GM13976 (cell line): Measurements from ENCODE around the gene EPB41L4A.

ENCODE experiments used
- DNase-seq: peaks from one replicate; pipeline ENCODE4 v3.0.0; 2012; ENCODE audit warnings: low spot score
- in situ Hi-C: fragments of 300-500 bp; cut with MboI; formaldehyde crosslinking; loops from one replicate; pipeline ENCODE4 v1.12.0; 2022; ENCODE audit warnings: low sequenced_read_pairs, mixed read lengths, inconsistent platforms; ENCODE audit not compliant: unreplicated experiment
- TF ChIP-seq, protein P1 (sequence below): IDR thresholded peaks from 2 replicates; pipeline ENCODE4 v1.5.1; 2012; ENCODE audit warnings: borderline replicate concordance, mild to moderate bottlenecking; ENCODE audit not compliant: insufficient read depth; ENCODE audit errors: extremely low read depth, missing control alignments, control extremely low read depth

Gene EPB41L4A

DNA sequence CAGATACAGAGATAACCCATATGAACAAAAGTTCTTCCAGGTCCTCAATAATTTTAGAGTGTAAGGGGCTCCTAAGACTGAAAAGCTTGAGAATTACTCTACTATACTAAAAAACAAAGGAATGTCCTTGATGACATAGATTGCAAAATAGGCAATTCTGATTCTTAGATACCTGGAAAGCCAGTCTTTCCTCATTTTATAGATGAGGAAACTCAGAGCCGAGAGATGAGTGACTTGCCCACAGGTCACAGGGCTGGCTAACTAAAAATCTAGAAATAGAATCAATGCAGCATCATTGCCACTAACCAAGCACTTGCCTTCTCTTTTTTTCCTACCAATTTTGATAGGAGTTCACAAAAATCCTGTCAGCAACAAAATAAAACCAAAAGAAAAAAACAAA, 101.2 kb downstream of the EPB41L4A start:
- TF ChIP-seq, protein P1, sequence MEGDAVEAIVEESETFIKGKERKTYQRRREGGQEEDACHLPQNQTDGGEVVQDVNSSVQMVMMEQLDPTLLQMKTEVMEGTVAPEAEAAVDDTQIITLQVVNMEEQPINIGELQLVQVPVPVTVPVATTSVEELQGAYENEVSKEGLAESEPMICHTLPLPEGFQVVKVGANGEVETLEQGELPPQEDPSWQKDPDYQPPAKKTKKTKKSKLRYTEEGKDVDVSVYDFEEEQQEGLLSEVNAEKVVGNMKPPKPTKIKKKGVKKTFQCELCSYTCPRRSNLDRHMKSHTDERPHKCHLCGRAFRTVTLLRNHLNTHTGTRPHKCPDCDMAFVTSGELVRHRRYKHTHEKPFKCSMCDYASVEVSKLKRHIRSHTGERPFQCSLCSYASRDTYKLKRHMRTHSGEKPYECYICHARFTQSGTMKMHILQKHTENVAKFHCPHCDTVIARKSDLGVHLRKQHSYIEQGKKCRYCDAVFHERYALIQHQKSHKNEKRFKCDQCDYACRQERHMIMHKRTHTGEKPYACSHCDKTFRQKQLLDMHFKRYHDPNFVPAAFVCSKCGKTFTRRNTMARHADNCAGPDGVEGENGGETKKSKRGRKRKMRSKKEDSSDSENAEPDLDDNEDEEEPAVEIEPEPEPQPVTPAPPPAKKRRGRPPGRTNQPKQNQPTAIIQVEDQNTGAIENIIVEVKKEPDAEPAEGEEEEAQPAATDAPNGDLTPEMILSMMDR, result no peak
- in situ Hi-C loops, result no loop called here

DNA sequence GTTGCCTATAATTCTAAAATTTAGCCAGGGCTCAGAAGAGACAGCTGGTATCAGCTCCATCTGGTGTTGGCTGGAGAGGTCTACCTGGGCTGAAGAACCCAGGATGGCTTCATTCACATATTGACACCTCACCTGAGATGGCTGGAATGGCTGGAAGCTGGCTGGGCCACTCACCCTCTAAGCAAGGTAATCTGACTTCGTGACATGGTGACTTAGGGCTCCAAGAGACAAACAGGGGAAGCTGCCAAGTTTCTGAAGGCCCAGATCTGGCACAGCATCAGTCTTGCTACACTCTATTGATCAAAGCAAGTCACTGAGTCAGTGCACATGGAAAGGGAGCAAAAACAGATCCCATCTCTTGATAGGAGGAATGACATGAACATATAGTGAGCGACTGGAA, 102.3 kb downstream of the EPB41L4A start:
- TF ChIP-seq, protein P1, result no peak
- in situ Hi-C loops, result no loop called here
- no peak for DNase-seq

More for the DNA sequence above, 101.2 kb downstream of the EPB41L4A start:
- DNase-seq, result no peak

DNA sequence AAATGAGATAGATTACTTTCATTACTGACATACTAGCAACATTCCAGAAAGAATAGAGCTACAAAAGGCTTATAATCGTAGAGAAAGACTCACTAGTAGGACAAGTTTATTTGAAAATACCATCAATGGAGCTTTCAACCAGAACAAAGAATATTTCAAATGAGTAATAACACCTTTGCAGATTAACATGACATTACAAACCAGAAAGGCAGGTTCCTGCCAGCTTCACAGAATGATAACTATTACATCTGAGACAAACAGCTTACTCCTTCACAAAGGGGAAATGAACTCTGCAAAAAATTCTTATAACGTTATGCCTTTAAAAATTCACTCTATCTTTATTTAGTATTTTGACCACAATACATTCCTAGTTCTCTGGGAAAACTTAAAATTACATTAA, 103.1 kb downstream of the EPB41L4A start:
- TF ChIP-seq, protein P1, result no peak
- in situ Hi-C loops, result no loop called here
- no peak for DNase-seq

DNA sequence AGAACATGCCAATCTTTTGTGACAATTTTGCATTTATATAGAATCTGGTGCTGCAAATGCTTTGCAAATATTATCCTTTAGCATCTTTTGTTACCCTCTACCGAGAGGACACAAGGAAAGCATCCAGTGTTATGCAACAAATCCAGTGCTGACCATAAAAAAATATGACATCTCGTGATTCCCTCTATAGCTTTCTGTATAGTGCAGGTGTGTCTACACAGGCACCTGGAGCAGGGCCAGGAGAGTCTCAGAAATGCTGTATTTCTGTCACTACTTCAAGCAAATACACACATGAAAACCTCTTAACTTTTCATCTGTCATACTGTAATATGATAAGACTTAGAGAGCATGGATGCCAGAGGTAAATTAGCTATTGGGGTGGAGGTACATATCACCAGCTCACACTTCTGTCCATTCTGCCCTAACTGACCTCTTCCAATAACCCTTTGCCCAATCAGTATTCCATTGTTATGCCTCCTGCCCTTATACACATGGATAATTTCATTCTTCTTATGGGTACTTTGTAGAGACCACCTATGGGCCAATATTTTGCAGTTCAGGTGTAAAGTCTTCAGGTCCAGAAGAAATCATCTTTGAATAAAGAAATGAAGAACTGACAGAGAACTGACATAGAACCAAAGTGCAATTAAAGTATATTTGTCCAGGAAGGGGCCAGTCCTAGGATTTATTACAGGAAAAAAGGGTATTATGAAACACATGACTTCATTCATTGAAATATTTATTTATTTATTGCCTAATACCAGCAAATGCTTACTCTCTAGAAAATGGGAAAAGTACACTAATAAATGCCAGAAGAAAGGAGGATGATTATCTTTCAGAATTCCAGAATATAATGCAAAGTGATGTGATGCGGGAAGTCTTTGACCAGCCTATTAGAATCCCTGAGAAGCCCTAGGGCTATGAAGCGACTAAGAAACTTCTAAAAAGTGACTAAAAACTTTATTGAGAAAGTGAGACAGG, 106.5 kb downstream of the EPB41L4A start:
- no peak for DNase-seq
- TF ChIP-seq, protein P1, result no peak
- in situ Hi-C loops, result no loop called here

DNA sequence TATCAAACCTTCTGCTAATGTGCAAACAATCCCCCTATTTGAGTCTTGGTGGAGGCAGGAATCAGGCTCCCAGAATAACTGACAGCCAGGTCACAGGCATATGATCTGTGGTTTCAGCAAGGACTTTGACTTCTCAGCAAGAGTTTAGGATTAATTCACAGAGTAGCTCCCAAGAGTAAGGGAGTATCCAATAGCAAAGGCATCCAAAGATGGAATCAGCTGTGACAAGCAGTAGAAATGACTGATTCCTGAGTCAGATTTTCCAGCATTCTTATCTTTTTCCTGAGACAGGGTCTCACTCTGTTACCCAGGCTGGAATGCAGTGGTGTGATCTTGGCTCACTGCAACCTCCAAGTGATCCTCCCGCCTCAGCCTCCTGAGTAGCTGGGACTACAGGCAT, 108.3 kb downstream of the EPB41L4A start:
- no peak for DNase-seq
- in situ Hi-C loops, result no loop called here
- TF ChIP-seq, protein P1, result no peak

DNA sequence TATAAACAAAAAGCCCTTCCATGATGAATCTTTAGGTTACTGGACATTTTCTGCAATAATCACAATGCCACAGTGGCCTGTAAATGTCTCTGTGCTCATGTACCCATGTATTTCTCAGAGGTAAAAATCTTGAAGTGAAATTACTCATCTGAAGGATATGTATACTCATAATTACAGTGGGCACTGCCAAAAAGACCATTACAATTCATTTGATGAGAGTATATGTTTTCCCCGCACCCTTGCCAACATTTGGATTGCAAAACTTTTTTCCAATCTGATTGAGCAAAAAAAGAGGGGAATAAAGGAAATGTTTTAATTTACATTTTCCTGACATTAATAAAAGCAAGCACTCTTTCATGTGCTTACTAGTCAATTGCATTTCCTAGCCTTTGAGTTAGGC, 110.5 kb downstream of the EPB41L4A start:
- DNase-seq, result no peak
- in situ Hi-C loops, result no loop called here
- TF ChIP-seq, protein P1, result no peak
